Ectodermal cell (in vitro differentiated cells): Measurements from ENCODE around the gene GALNTL6.

Experiments
- H3K27ac ChIP-seq: 2 replicates; pipeline ENCODE4 v1.7.0; 2013; ENCODE audit warnings: mild to moderate bottlenecking, low read depth, low read length; ENCODE audit not compliant: insufficient read depth, poor library complexity, severe bottlenecking
- H3K27me3 ChIP-seq: 2 replicates; pipeline ENCODE4 v1.7.0; 2013; ENCODE audit warnings: mild to moderate bottlenecking, low read length; ENCODE audit not compliant: insufficient read depth, control insufficient read depth, poor library complexity, severe bottlenecking
- H3K36me3 ChIP-seq: one replicate; pipeline ENCODE4 v1.7.0; 2013; ENCODE audit warnings: low read length; ENCODE audit not compliant: control insufficient read depth, insufficient read depth
- H3K4me1 ChIP-seq: one replicate; pipeline ENCODE4 v1.7.0; 2013; ENCODE audit warnings: low read length; ENCODE audit not compliant: control insufficient read depth, insufficient read depth
- H3K4me3 ChIP-seq: 2 replicates; pipeline ENCODE4 v1.7.0; 2013; ENCODE audit warnings: low read depth, low read length, control low read depth; ENCODE audit not compliant: insufficient read depth
- H3K9me3 ChIP-seq: 2 replicates; pipeline ENCODE4 v1.7.0; 2013; ENCODE audit warnings: mild to moderate bottlenecking, low read length, moderate library complexity; ENCODE audit not compliant: control insufficient read depth
- WGBS, 2 experiments: methylation state at CpG; one replicate each; pipeline ENCODE4 v1.1.7; 2013; ENCODE audit warnings: missing lambda C conversion rate in 2 of 2; 5-methylcytosine and 5-hydroxymethylcytosine counted together

The GALNTL6 gene

GRCh38 chr4:172980219-172980618 is 1167.0 kb downstream of the GALNTL6 start:
- no peak overlapping the region for H3K4me3 ChIP-seq
- no peaks in the 10 kb centered on the region for H3K36me3 ChIP-seq
- no peaks in the 10 kb centered on the region for H3K27me3 ChIP-seq
- 90 to 95% methylated on average over 3 of the region's 3 CpGs for WGBS, 2 experiments
- H3K27ac ChIP-seq, result no peak overlapping the region
- H3K9me3 ChIP-seq, result no peaks in the 10 kb centered on the region
- H3K4me1 ChIP-seq, result no peaks in the 10 kb centered on the region

- H3K4me3 ChIP-seq, result no peak overlapping the region
- H3K27ac ChIP-seq, result no peak overlapping the region
- H3K27me3 ChIP-seq, result no peaks in the 10 kb centered on the region
- 71 to 72% methylated on average over 2 of the region's 2 CpGs for WGBS, 2 experiments
- no peaks in the 10 kb centered on the region for H3K9me3 ChIP-seq
- H3K36me3 ChIP-seq, result no peaks in the 10 kb centered on the region
- H3K4me1 ChIP-seq, result no peaks in the 10 kb centered on the region
Observed at GRCh38 chr4:172982151-172982590, 1169.0 kb downstream of the GALNTL6 start.

DNA sequence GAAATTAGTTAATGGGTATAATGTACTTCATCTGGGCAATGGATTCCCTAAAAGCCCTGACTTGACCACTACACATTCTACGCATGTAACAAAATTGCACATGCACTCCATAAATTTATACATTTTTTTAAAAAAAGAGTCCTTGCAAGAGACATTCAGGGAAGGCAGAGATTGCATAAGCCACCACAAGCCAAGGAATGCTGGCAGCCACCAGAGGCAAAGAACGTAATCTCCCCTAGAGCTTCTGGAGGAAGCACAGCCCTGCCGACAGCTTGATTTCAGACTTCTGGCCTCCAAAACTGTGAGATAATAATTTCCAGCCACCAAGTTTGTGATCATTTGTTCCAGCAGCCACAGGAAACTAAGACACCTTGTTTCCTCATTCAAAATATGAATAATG is 1169.8 kb downstream of the GALNTL6 start:
- WGBS, 2 experiments, result 92 to 98% methylated on average over 3 of the region's 3 CpGs

DNA sequence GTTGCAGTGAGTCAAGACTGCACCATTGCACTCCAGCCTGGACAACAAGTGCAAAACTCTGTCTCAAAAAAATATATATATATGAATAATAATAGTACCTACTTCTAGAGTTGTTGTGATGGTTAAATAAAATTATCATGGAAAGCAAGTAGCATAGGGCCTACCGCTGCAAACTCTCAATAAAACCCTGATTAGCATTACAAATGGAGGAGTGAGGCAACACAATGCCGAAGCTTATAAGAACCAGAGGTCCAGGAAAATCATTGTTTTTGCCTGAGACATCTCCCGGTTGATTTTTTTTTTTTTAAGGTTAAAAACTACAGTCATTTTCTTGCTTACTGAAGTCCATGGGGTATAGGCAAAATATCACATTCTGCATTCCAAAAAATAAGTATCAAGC is 1170.4 kb downstream of the GALNTL6 start:
- no peak overlapping the region for H3K4me3 ChIP-seq
- no peaks in the 10 kb centered on the region for H3K9me3 ChIP-seq
- H3K4me1 ChIP-seq, result no peaks in the 10 kb centered on the region
- no peaks in the 10 kb centered on the region for H3K27me3 ChIP-seq
- no peaks in the 10 kb centered on the region for H3K36me3 ChIP-seq
- H3K27ac ChIP-seq, result no peak overlapping the region
- 66 to 69% methylated on average over 3 of the region's 3 CpGs for WGBS, 2 experiments

More for the DNA sequence above, 1169.8 kb downstream of the GALNTL6 start:
- Histone ChIP-seq H3K36me3 (no peaks in the 10 kb centered on the region), H3K4me3 (no peak overlapping the region), H3K9me3 (no peaks in the 10 kb centered on the region), H3K27ac (no peak overlapping the region), H3K4me1 (no peaks in the 10 kb centered on the region), H3K27me3 (no peaks in the 10 kb centered on the region)

- H3K9me3 ChIP-seq, result peaks cover 3% of the 10 kb centered on the region
- H3K36me3 ChIP-seq, result no peaks in the 10 kb centered on the region
- WGBS, 2 experiments, result 88 to 100% methylated on average over 2 of the region's 2 CpGs
- no peaks in the 10 kb centered on the region for H3K27me3 ChIP-seq
- no peak overlapping the region for H3K4me3 ChIP-seq
- no peaks in the 10 kb centered on the region for H3K4me1 ChIP-seq
- no peak overlapping the region for H3K27ac ChIP-seq
Observed at GRCh38 chr4:172985552-172985951, 1172.3 kb downstream of the GALNTL6 start.

DNA sequence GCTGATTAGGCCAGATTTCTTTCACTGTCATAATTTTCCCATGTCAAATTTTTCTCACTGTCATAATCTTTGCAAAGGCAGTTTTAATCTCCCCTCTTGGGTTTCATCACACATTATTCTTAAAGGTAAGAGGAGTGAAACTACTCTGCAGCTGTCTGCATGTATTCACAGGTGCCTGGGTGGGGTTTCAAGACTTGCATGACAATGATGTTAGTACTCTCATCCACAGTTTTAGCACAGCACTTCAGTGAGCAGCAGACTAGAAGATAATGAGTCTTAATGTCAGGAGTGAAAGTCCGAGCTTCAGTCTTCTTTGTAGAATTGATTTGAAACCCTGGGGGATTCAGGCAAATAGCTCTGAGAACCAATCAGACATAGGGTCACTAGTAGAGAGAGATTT is 1172.9 kb downstream of the GALNTL6 start:
- Histone ChIP-seq H3K4me3 (no peak overlapping the region), H3K9me3 (peaks cover 3% of the 10 kb centered on the region), H3K36me3 (no peaks in the 10 kb centered on the region), H3K27ac (no peak overlapping the region), H3K27me3 (no peaks in the 10 kb centered on the region), H3K4me1 (no peaks in the 10 kb centered on the region)
- 63 to 80% methylated on average over 1 of the region's 1 CpG for WGBS, 2 experiments

- H3K4me1 ChIP-seq, result no peaks in the 10 kb centered on the region
- no peaks in the 10 kb centered on the region for H3K36me3 ChIP-seq
- no peak overlapping the region for H3K27ac ChIP-seq
- WGBS, 2 experiments, result 92 to 100% methylated on average over 2 to 3 of the region's 3 CpGs
- H3K27me3 ChIP-seq, result no peaks in the 10 kb centered on the region
- H3K9me3 ChIP-seq, result peaks cover 3% of the 10 kb centered on the region
- no peak overlapping the region for H3K4me3 ChIP-seq
Observed at GRCh38 chr4:172989984-172990820, 1177.0 kb downstream of the GALNTL6 start.

DNA sequence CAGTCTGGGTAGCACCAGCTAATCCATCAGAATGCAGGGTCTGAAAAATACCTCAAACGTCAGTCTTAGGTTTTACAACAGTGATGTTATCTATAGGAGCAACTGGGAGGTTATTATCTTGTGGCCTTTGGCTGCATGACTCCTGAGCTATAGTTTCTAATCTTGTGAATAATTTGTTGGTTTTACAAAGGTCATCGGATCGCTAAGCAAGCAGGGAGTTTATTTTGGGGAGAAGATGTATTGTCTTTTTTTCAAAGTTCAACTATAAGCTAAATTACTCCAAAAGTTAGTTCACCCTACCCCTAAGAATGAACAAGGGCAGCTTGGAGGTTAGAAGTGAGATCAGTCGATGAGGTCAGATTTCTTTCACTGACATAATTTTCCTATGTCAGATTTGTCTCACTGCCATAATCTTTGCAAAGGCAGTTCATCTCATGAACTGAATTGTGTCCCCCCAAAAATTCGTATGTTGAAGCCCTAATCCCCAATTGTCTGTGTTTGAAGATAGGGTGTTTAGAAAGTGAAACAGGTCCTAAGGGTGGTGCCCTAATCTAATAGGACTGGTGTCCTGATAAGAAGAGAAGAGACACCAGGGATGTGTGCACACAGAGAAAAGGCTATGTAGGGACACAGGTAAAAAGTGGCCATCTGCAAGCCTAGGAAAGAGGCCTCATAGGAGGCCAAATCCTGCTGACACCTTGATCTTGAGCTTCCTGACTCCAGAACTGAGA is 1179.6 kb downstream of the GALNTL6 start:
- 83 to 88% methylated on average over 5 of the region's 5 CpGs for WGBS, 2 experiments
- Histone ChIP-seq H3K4me3 (no peak overlapping the region), H3K9me3 (peaks cover 3% of the 10 kb centered on the region), H3K27ac (no peak overlapping the region), H3K4me1 (no peaks in the 10 kb centered on the region), H3K27me3 (no peaks in the 10 kb centered on the region), H3K36me3 (no peaks in the 10 kb centered on the region)

DNA sequence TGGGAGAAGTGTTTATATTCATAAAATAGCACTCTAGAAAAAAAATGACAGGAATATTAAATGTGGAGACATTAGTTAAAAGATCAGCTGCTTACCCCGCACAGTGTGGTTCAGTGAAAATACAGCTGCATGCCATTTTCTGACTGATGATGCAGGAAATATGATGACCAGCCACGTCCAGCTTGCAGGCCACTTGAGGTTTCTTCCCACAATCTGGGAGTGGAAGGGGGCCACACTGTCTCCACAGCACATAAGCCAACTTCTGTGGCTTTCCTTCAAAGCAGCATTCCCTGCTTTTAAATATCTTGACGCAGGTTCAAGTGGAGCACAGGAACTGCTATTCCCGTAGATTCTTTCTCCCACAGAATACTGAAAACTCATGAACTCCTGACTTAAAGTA is 1182.0 kb downstream of the GALNTL6 start:
- Histone ChIP-seq H3K4me1 (peaks cover 5% of the 10 kb centered on the region), H3K36me3 (no peaks in the 10 kb centered on the region), H3K9me3 (no peaks in the 10 kb centered on the region), H3K4me3 (no peak overlapping the region), H3K27ac (no peak overlapping the region), H3K27me3 (no peaks in the 10 kb centered on the region)
- WGBS, 2 experiments, result 93% methylated on average over 4 of the region's 4 CpGs

GRCh38 chr4:172995704-172996103 is 1182.5 kb downstream of the GALNTL6 start:
- H3K36me3 ChIP-seq, result no peaks in the 10 kb centered on the region
- H3K27ac ChIP-seq, result no peak overlapping the region
- no peak overlapping the region for H3K4me3 ChIP-seq
- no peaks in the 10 kb centered on the region for H3K9me3 ChIP-seq
- H3K27me3 ChIP-seq, result no peaks in the 10 kb centered on the region
- WGBS, 2 experiments, result 85 to 91% methylated on average over 1 of the region's 1 CpG
- H3K4me1 ChIP-seq, result peaks cover 5% of the 10 kb centered on the region
